HCT116 (cell line): ENCODE measurements around the gene UXS1. TPM values are rescaled to one million over a fixed set of nuclear protein-coding genes. Genes with fewer than 3 reads are reported as not detected.

ENCODE experiments used
- ATAC-seq: fragments of 200-7000 bp; cut with Tn5 transposase; 2 replicates; pipeline ENCODE4 v1.9.1; 2020; ENCODE audit warnings: mild to moderate bottlenecking, moderate library complexity
- BruUV-seq: library from RNA; stranded (reverse); fragments of 400-500 nt; replicated peaks from 2 replicates; lab custom pipeline; 2021; lab: Mats Ljungman, UMichigan
- CTCF ChIA-PET: fragments of 300-600 bp; sonication (Branson Sonifier 250); formaldehyde crosslinking; loops from one replicate; lab custom pipeline; 2021; ENCODE audit warnings: antibody characterized with exemption; lab: Charles Lee
- POLR2A ChIA-PET: fragments of 300-600, 350-600 bp; sonication (Branson Sonifier 250); formaldehyde crosslinking; loops from one replicate; lab custom pipeline; 2021; ENCODE audit warnings: antibody characterized with exemption; lab: Charles Lee
- RAD21 ChIA-PET, 2 experiments: fragments of 300-600 bp; sonication (Branson Sonifier 250); formaldehyde crosslinking; loops; one replicate each; lab custom pipeline; 2023; ENCODE audit warnings: low total read pairs in 2 of 2; ENCODE audit not compliant: uncharacterized antibody in 2 of 2, unreplicated experiment in 2 of 2, low non-redundant PET in 1 of 2; lab: Charles Lee
- DNase-seq: peaks from one replicate; pipeline ENCODE4 v3.0.0-alpha.2; 2010; ENCODE audit warnings: low read depth, low spot score
- H2AFZ ChIP-seq: fragments of 200-600 bp; shearing (Covaris generic), sonication (generic); 2 replicates; pipeline ENCODE4 v1.6.1; 2017; ENCODE audit warnings: low read depth, mixed run types, mixed read lengths, antibody characterized with exemption, low read length; ENCODE audit not compliant: poor library complexity, severe bottlenecking
- H3K27ac ChIP-seq: 2 replicates; pipeline ENCODE4 v1.5.1; 2012; ENCODE audit warnings: low read depth, low read length
- H3K27me3 ChIP-seq: fragments of 200-600 bp; sonication (generic); 2 replicates; pipeline ENCODE4 v1.6.1; 2016; ENCODE audit warnings: mixed run types, low read length, mixed read lengths; ENCODE audit not compliant: insufficient read depth
- H3K36me3 ChIP-seq, 2 experiments: fragments of 200-500 bp in 1 of 2; fragments of 200-600 bp in 1 of 2; sonication (Bioruptor generic) in 1 of 2; sonication (generic) in 1 of 2; 2 replicates each; pipeline versions ENCODE4 v1.5.1 to v1.6.1; 2014 to 2016; ENCODE audit warnings: low read length in 2 of 2, inconsistent platforms in 1 of 2, mixed read lengths in 1 of 2, mixed run types in 1 of 2; ENCODE audit not compliant: insufficient read depth in 2 of 2, control insufficient read depth in 1 of 2
- H3K4me1 ChIP-seq, 2 experiments: fragments of 200-600 bp in 1 of 2; sonication (generic) in 1 of 2; 2 replicates each; pipeline versions ENCODE4 v1.5.1 to v1.6.1; 2012 to 2017; ENCODE audit warnings: low read length in 2 of 2, inconsistent platforms in 1 of 2, mild to moderate bottlenecking in 1 of 2, mixed read lengths in 1 of 2, mixed run types in 1 of 2, moderate library complexity in 1 of 2; ENCODE audit not compliant: insufficient read depth in 2 of 2, control insufficient read depth in 1 of 2
- H3K4me2 ChIP-seq: fragments of 200-600 bp; sonication (generic); 2 replicates; pipeline ENCODE4 v1.6.1; 2017; ENCODE audit warnings: mixed run types, low read length, mixed read lengths
- H3K4me3 ChIP-seq, 2 experiments: fragments of 200-600 bp in 1 of 2; sonication (generic) in 1 of 2; replicated peaks in 1 of 2; 2 replicates each; pipeline ENCODE4 v1.5.1; 2011 to 2016; ENCODE audit warnings: low read length in 2 of 2, control low read depth in 1 of 2, low read depth in 1 of 2, mild to moderate bottlenecking in 1 of 2, mixed read lengths in 1 of 2, mixed run types in 1 of 2
- H3K79me2 ChIP-seq: fragments of 200-600 bp; sonication (generic); 2 replicates; pipeline ENCODE4 v1.6.1; 2017; ENCODE audit warnings: mild to moderate bottlenecking, mixed run types, low read length, moderate library complexity, mixed read lengths; ENCODE audit not compliant: insufficient read depth
- H3K9ac ChIP-seq: fragments of 200-600 bp; sonication (generic); 2 replicates; pipeline ENCODE4 v1.6.1; 2016; ENCODE audit warnings: low read length, mixed read lengths
- H3K9me2 ChIP-seq: fragments of 200-600 bp; sonication (generic), shearing (Covaris generic); 2 replicates; pipeline ENCODE4 v1.6.1; 2017; ENCODE audit warnings: mixed run types, mild to moderate bottlenecking, moderate library complexity; ENCODE audit not compliant: insufficient read depth
- H3K9me3 ChIP-seq, 2 experiments: fragments of 200-500 bp in 1 of 2; fragments of 200-600 bp in 1 of 2; sonication (Bioruptor generic) in 1 of 2; sonication (generic) in 1 of 2; 2 replicates each; pipeline ENCODE4 v1.6.1; 2014 to 2017; ENCODE audit warnings: low read length in 2 of 2, mixed read lengths in 2 of 2, inconsistent platforms in 1 of 2, low read depth in 1 of 2, mild to moderate bottlenecking in 1 of 2, mixed run types in 1 of 2, moderate library complexity in 1 of 2; ENCODE audit not compliant: control insufficient read depth in 1 of 2, insufficient read depth in 1 of 2
- H4K20me1 ChIP-seq: fragments of 200-600 bp; sonication (generic), shearing (Covaris generic); 2 replicates; pipeline ENCODE4 v1.6.1; 2017; ENCODE audit warnings: mixed run types, mild to moderate bottlenecking, moderate library complexity; ENCODE audit not compliant: insufficient read depth
- ATF3 ChIP-seq: IDR thresholded peaks from 2 replicates; pipeline ENCODE4 v1.6.1; 2012
- EGR1 ChIP-seq: IDR thresholded peaks from 2 replicates; pipeline ENCODE4 v1.6.1; 2012; ENCODE audit warnings: low read depth
- ELF1 ChIP-seq: IDR thresholded peaks from 2 replicates; pipeline ENCODE4 v1.6.1; 2012; ENCODE audit warnings: low read depth, borderline replicate concordance
- EZH2 ChIP-seq: fragments of 200-600 bp; sonication (generic); IDR thresholded peaks from 2 replicates; pipeline ENCODE4 v1.6.1; 2017; ENCODE audit warnings: antibody characterized with exemption, mixed run types
- EZH2phosphoT487 ChIP-seq: fragments of 200-600 bp; IDR thresholded peaks from 2 replicates; pipeline ENCODE4 v1.6.1; 2018; ENCODE audit warnings: antibody characterized with exemption, borderline replicate concordance
- FOSL1 ChIP-seq: IDR thresholded peaks from 2 replicates; pipeline ENCODE4 v1.6.1; 2012; ENCODE audit warnings: low read depth
- POLR2A ChIP-seq: IDR thresholded peaks from 2 replicates; pipeline ENCODE4 v1.7.0; 2011; ENCODE audit warnings: borderline replicate concordance; ENCODE audit not compliant: insufficient read depth, insufficient read length; ENCODE audit errors: extremely low read depth
- POLR2AphosphoS5 ChIP-seq: IDR thresholded peaks from 2 replicates; pipeline ENCODE4 v1.6.1; 2011; ENCODE audit warnings: mild to moderate bottlenecking, low read depth, low read length, moderate library complexity
- REST ChIP-seq: IDR thresholded peaks from 2 replicates; pipeline ENCODE4 v1.6.1; 2012; ENCODE audit warnings: low read depth
- SIN3A ChIP-seq: IDR thresholded peaks from 2 replicates; pipeline ENCODE4 v1.6.1; 2012; ENCODE audit warnings: low read depth
- SP1 ChIP-seq: IDR thresholded peaks from 2 replicates; pipeline ENCODE4 v1.6.1; 2012; ENCODE audit warnings: low read depth
- TCF7L2 ChIP-seq: IDR thresholded peaks from 2 replicates; pipeline ENCODE4 v1.7.0; 2011; ENCODE audit warnings: borderline replicate concordance, inconsistent platforms; ENCODE audit not compliant: insufficient read depth, insufficient read length; ENCODE audit errors: extremely low read depth
- YY1 ChIP-seq: IDR thresholded peaks from 2 replicates; pipeline ENCODE4 v1.6.1; 2011; ENCODE audit warnings: low read length, low read depth, moderate library complexity, mild to moderate bottlenecking; ENCODE audit not compliant: insufficient replicate concordance; ENCODE audit errors: extremely low read depth
- ZBTB33 ChIP-seq: IDR thresholded peaks from 2 replicates; pipeline ENCODE4 v1.6.1; 2011; ENCODE audit warnings: mild to moderate bottlenecking, low read length, moderate library complexity; ENCODE audit not compliant: insufficient replicate concordance; ENCODE audit errors: extremely low read depth
- ZFX ChIP-seq: fragments of 450-650 bp; IDR thresholded peaks from 2 replicates; pipeline ENCODE4 v1.6.1; 2017
- ZNF274 ChIP-seq: fragments of 200-500 bp; sonication (Bioruptor generic); IDR thresholded peaks from 2 replicates; pipeline ENCODE4 v1.6.1; 2014; ENCODE audit warnings: mild to moderate bottlenecking, low read depth, low read length, inconsistent platforms
- intact Hi-C: fragments of 100-400 bp; cut with micrococcal nuclease; formaldehyde crosslinking; loops from 2 replicates; pipeline ENCODE4 v1.10.0; 2022
- total RNA-seq: library from RNA; stranded (reverse); gene quantifications from one replicate; pipeline ENCODE4 v1.2.1, GENCODE V29; 2021; ENCODE audit not compliant: unreplicated experiment

The UXS1 gene
- total RNA-seq, 1 experiment from 2014 or later: 45.7 TPM

- no peak overlapping the region for H2AFZ ChIP-seq
- H3K9me3 ChIP-seq: no peaks in the 10 kb centered on the region; a peak in 1 of 4 replicates
- H3K4me1 ChIP-seq: no peaks in the 10 kb centered on the region
- BruUV-seq: no TSS peak
- no peaks in the 10 kb centered on the region for H3K9me2 ChIP-seq
- H3K36me3 ChIP-seq: no peaks in the 10 kb centered on the region
- H3K27me3 ChIP-seq: no peaks in the 10 kb centered on the region
- intact Hi-C loops: no loop called here
- TF ChIP-seq SIN3A: no peak
- TF ChIP-seq YY1: no peak
- TF ChIP-seq POLR2A: no peak
- no peak for TF ChIP-seq EZH2phosphoT487
- TF ChIP-seq ZNF274: peak; percentile 38; the same call in 1 of the 2 replicates
- H3K4me3 ChIP-seq: no peak overlapping the region
- DNase-seq: no peak
- ChIA-PET POLR2A (no interaction called here), CTCF (no interaction called here), RAD21 (no interaction called here)
- no peaks in the 10 kb centered on the region for H4K20me1 ChIP-seq
- no peak for ATAC-seq
- H3K27ac ChIP-seq: no peak overlapping the region
- H3K9ac ChIP-seq: no peak overlapping the region
- no peaks in the 10 kb centered on the region for H3K79me2 ChIP-seq
- no peak overlapping the region for H3K4me2 ChIP-seq
These were observed 13.1 kb upstream of the UXS1 start for GRCh38 chr2:106207246-106207645.

GRCh38 chr2:106205488-106205887, 11.4 kb upstream of the UXS1 start:
- ATAC-seq (no peak), DNase-seq (no peak)
- Histone ChIP-seq H2AFZ (no peak overlapping the region), H3K9me3 (no peaks in the 10 kb centered on the region; a peak in 1 of 4 replicates), H3K4me2 (no peak overlapping the region), H3K9me2 (no peaks in the 10 kb centered on the region), H3K4me1 (no peaks in the 10 kb centered on the region), H3K36me3 (no peaks in the 10 kb centered on the region), H3K79me2 (no peaks in the 10 kb centered on the region), H3K9ac (no peak overlapping the region), H4K20me1 (no peaks in the 10 kb centered on the region), H3K27me3 (no peaks in the 10 kb centered on the region), H3K4me3 (no peak overlapping the region), H3K27ac (no peak overlapping the region)
- intact Hi-C loops: no loop called here
- BruUV-seq: no TSS peak
- CTCF ChIA-PET: no interaction called here
- RAD21 ChIA-PET: no interaction called here
- POLR2A ChIA-PET: no interaction called here
- TF ChIP-seq ZBTB33: no peak
- TF ChIP-seq ATF3: no peak
- no peak for TF ChIP-seq EZH2
- TF ChIP-seq FOSL1: no peak
- no peak for TF ChIP-seq REST
- no peak for TF ChIP-seq SP1
- no peak for TF ChIP-seq TCF7L2
- no peak for TF ChIP-seq ZFX
- TF ChIP-seq YY1: no peak
- no peak for TF ChIP-seq EGR1
- no peak for TF ChIP-seq POLR2AphosphoS5
- no peak for TF ChIP-seq ELF1
